B cell (primary cell): Measurements from ENCODE around the gene OCLN.

Experiments
- EZH2 ChIP-seq: IDR thresholded peaks from 2 replicates; pipeline ENCODE4 v1.6.1; 2012; ENCODE audit warnings: borderline replicate concordance, low read depth, mild to moderate bottlenecking, moderate library complexity, low read length; ENCODE audit not compliant: insufficient read depth, poor library complexity, severe bottlenecking
- TF ChIP-seq, protein P1 (sequence below): fragments of 200-600 bp; IDR thresholded peaks from one replicate; pipeline ENCODE4 v1.8.0; 2022; ENCODE audit warnings: antibody characterized with exemption, mild to moderate bottlenecking

GRCh38 chr5:69516769-69517168 lies 24.2 kb downstream of the OCLN start:
- TF ChIP-seq, protein P1, sequence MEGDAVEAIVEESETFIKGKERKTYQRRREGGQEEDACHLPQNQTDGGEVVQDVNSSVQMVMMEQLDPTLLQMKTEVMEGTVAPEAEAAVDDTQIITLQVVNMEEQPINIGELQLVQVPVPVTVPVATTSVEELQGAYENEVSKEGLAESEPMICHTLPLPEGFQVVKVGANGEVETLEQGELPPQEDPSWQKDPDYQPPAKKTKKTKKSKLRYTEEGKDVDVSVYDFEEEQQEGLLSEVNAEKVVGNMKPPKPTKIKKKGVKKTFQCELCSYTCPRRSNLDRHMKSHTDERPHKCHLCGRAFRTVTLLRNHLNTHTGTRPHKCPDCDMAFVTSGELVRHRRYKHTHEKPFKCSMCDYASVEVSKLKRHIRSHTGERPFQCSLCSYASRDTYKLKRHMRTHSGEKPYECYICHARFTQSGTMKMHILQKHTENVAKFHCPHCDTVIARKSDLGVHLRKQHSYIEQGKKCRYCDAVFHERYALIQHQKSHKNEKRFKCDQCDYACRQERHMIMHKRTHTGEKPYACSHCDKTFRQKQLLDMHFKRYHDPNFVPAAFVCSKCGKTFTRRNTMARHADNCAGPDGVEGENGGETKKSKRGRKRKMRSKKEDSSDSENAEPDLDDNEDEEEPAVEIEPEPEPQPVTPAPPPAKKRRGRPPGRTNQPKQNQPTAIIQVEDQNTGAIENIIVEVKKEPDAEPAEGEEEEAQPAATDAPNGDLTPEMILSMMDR: no peak
- no peak for TF ChIP-seq EZH2
